ENCODE data around the gene NUDT4B.
"Not testable (repeated sequence)": the region's sequence is repeated elsewhere in the genome, so short reads cannot be mapped to it uniquely, and the experiment has no call there.

Gene NUDT4B

GRCh38 chr1:148733585-148734310 is 14.8 kb upstream of the NUDT4B start:
- DNase-seq (ENCODE audit: low spot score); in situ Hi-C loops (cut with MboI; ENCODE audit: low sequenced_read_pairs, unreplicated experiment): not testable (repeated sequence)

- DNase-seq (ENCODE audit: low spot score); in situ Hi-C loops (cut with MboI; ENCODE audit: low sequenced_read_pairs, unreplicated experiment): not testable (repeated sequence)
Measured at GRCh38 chr1:148734311-148734662, 14.3 kb upstream of the NUDT4B start.

GRCh38 chr1:148735538-148735937 is 13.0 kb upstream of the NUDT4B start:
- DNase-seq (ENCODE audit: low spot score); in situ Hi-C loops (cut with MboI; ENCODE audit: low sequenced_read_pairs, unreplicated experiment): not testable (repeated sequence)

- in situ Hi-C loops (cut with MboI; ENCODE audit: low sequenced_read_pairs, unreplicated experiment); DNase-seq (ENCODE audit: low spot score): not testable (repeated sequence)
Measured at GRCh38 chr1:148738667-148739066, 9.9 kb upstream of the NUDT4B start.

GRCh38 chr1:148743200-148743599 is 5.4 kb upstream of the NUDT4B start:
- in situ Hi-C loops (cut with MboI; ENCODE audit: low sequenced_read_pairs, unreplicated experiment): not testable (repeated sequence)

GRCh38 chr1:148743726-148744720 is 4.6 kb upstream of the NUDT4B start:
- DNase-seq (ENCODE audit: low spot score); in situ Hi-C loops (cut with MboI; ENCODE audit: low sequenced_read_pairs, unreplicated experiment): not testable (repeated sequence)

More at GRCh38 chr1:148743200-148743599, 5.4 kb upstream of the NUDT4B start:
- not testable (repeated sequence) for DNase-seq (ENCODE audit: low spot score)

GRCh38 chr1:148749335-148749681 is 734 bp downstream of the NUDT4B start:
- in situ Hi-C loops (cut with MboI; ENCODE audit: low sequenced_read_pairs, unreplicated experiment); DNase-seq (ENCODE audit: low spot score): not testable (repeated sequence)

- in situ Hi-C loops (cut with MboI; ENCODE audit: low sequenced_read_pairs, unreplicated experiment); DNase-seq (ENCODE audit: low spot score): not testable (repeated sequence)
Measured at GRCh38 chr1:148756231-148756630, 7.7 kb downstream of the NUDT4B start.

GRCh38 chr1:148757446-148757845 is 8.9 kb downstream of the NUDT4B start:
- DNase-seq (ENCODE audit: low spot score); in situ Hi-C loops (cut with MboI; ENCODE audit: low sequenced_read_pairs, unreplicated experiment): not testable (repeated sequence)

GRCh38 chr1:148758412-148758811 is 9.8 kb downstream of the NUDT4B start:
- in situ Hi-C loops (cut with MboI; ENCODE audit: low sequenced_read_pairs, unreplicated experiment); DNase-seq (ENCODE audit: low spot score): not testable (repeated sequence)

GRCh38 chr1:148758925-148759324 is 10.4 kb downstream of the NUDT4B start:
- in situ Hi-C loops (cut with MboI; ENCODE audit: low sequenced_read_pairs, unreplicated experiment); DNase-seq (ENCODE audit: low spot score): not testable (repeated sequence)

GRCh38 chr1:148759749-148760148 is 11.2 kb downstream of the NUDT4B start:
- in situ Hi-C loops (cut with MboI; ENCODE audit: low sequenced_read_pairs, unreplicated experiment); DNase-seq (ENCODE audit: low spot score): not testable (repeated sequence)

GRCh38 chr1:148760206-148760605 is 11.6 kb downstream of the NUDT4B start:
- in situ Hi-C loops (cut with MboI; ENCODE audit: low sequenced_read_pairs, unreplicated experiment); DNase-seq (ENCODE audit: low spot score): not testable (repeated sequence)

GRCh38 chr1:148761360-148761759 is 12.8 kb downstream of the NUDT4B start:
- in situ Hi-C loops (cut with MboI; ENCODE audit: low sequenced_read_pairs, unreplicated experiment); DNase-seq (ENCODE audit: low spot score): not testable (repeated sequence)

- in situ Hi-C loops (cut with MboI; ENCODE audit: low sequenced_read_pairs, unreplicated experiment); DNase-seq (ENCODE audit: low spot score): not testable (repeated sequence)
Measured at GRCh38 chr1:148765238-148766019, 16.9 kb downstream of the NUDT4B start.

GRCh38 chr1:148768541-148768940 is 20.0 kb downstream of the NUDT4B start:
- in situ Hi-C loops (cut with MboI; ENCODE audit: low sequenced_read_pairs, unreplicated experiment); DNase-seq (ENCODE audit: low spot score): not testable (repeated sequence)

GRCh38 chr1:148769495-148769894 is 20.9 kb downstream of the NUDT4B start:
- in situ Hi-C loops (cut with MboI; ENCODE audit: low sequenced_read_pairs, unreplicated experiment); DNase-seq (ENCODE audit: low spot score): not testable (repeated sequence)

- in situ Hi-C loops (cut with MboI; ENCODE audit: low sequenced_read_pairs, unreplicated experiment); DNase-seq (ENCODE audit: low spot score): not testable (repeated sequence)
Measured at GRCh38 chr1:148773690-148774089, 25.1 kb downstream of the NUDT4B start.

Measured in GM13976 (cell line).